Erythroblast (primary cell): ENCODE data around the gene MUCL3.

ENCODE experiments used
- GATA1 ChIP-seq: IDR thresholded peaks from 2 replicates; pipeline ENCODE4 v1.6.1; 2011; ENCODE audit warnings: low read depth, mild to moderate bottlenecking, control low read depth, low read length, moderate library complexity
- POLR2A ChIP-seq: IDR thresholded peaks from 2 replicates; pipeline ENCODE4 v1.6.1; 2011; ENCODE audit warnings: mild to moderate bottlenecking, low read length

GRCh38 chr6:30930506-30930905 lies 10.3 kb upstream of the MUCL3 start:
- no peak for TF ChIP-seq POLR2A
- TF ChIP-seq GATA1 = no peak
